Measurements from ENCODE around the gene COA8.
A peak's percentile ranks its signal among the peaks of the same experiment; 100 is the strongest.
"Not testable (repeated sequence)": the region's sequence is repeated elsewhere in the genome, so short reads cannot be mapped to it uniquely, and the experiment has no call there.

COA8 gene

DNA sequence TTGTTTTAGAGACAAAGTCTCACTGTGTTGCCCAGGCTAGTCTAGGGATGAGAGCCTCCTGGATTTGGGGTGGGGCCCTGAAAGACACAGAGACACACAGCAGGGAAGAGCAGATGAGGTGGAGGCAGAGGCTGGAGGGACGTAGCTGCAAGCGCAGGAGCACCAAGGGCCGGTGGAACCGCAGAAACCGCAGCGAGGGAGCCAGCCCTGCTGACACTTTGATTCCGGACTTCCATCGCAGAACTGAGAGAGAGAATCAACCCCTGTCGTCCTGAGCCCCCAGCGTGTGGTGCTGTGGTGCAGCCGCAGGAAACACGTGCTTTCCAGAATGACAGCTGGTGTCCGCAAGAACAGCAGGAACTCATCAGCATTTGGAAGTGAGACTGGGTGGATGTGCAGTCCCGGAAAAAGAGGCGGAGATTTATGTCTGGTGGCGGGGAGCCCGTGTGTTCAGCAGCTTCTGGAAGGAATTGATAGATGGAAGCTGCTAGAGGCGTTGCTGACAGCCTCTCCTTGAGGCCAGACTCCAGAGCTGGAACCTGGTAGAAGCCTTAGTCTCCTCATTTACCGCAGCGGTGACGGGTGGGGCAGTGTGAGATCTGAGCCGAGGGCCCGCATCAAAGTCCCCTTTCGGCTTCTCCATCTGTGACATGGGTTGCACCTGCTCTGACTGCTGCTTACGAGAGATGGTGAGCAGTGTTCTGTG, 44.4 kb downstream of the COA8 start:
- H3K4me3 ChIP-seq (replicated peaks; ENCODE audit: insufficient read depth, low read length), result peak overlapping the region; percentile 12; the same call in 1 of the 2 replicates
- DNase-seq (ENCODE audit: low read depth in 1 of 2, low spot score in 1 of 2), result peak; percentile 93 to 96
- peak; percentile 33; the same call in 1 of the 2 replicates for TF ChIP-seq GABPA (IDR thresholded peaks at IDR 0.05; ENCODE audit: low read depth)
- TF ChIP-seq, protein P1, sequence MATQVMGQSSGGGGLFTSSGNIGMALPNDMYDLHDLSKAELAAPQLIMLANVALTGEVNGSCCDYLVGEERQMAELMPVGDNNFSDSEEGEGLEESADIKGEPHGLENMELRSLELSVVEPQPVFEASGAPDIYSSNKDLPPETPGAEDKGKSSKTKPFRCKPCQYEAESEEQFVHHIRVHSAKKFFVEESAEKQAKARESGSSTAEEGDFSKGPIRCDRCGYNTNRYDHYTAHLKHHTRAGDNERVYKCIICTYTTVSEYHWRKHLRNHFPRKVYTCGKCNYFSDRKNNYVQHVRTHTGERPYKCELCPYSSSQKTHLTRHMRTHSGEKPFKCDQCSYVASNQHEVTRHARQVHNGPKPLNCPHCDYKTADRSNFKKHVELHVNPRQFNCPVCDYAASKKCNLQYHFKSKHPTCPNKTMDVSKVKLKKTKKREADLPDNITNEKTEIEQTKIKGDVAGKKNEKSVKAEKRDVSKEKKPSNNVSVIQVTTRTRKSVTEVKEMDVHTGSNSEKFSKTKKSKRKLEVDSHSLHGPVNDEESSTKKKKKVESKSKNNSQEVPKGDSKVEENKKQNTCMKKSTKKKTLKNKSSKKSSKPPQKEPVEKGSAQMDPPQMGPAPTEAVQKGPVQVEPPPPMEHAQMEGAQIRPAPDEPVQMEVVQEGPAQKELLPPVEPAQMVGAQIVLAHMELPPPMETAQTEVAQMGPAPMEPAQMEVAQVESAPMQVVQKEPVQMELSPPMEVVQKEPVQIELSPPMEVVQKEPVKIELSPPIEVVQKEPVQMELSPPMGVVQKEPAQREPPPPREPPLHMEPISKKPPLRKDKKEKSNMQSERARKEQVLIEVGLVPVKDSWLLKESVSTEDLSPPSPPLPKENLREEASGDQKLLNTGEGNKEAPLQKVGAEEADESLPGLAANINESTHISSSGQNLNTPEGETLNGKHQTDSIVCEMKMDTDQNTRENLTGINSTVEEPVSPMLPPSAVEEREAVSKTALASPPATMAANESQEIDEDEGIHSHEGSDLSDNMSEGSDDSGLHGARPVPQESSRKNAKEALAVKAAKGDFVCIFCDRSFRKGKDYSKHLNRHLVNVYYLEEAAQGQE (IDR thresholded peaks at IDR 0.05; ENCODE audit: insufficient replicate concordance, low read depth), result no peak
- TF ChIP-seq POLR2AphosphoS5 (IDR thresholded peaks at IDR 0.05; ENCODE audit: low read depth), result peak; percentile 98
- TF ChIP-seq, protein P2, sequence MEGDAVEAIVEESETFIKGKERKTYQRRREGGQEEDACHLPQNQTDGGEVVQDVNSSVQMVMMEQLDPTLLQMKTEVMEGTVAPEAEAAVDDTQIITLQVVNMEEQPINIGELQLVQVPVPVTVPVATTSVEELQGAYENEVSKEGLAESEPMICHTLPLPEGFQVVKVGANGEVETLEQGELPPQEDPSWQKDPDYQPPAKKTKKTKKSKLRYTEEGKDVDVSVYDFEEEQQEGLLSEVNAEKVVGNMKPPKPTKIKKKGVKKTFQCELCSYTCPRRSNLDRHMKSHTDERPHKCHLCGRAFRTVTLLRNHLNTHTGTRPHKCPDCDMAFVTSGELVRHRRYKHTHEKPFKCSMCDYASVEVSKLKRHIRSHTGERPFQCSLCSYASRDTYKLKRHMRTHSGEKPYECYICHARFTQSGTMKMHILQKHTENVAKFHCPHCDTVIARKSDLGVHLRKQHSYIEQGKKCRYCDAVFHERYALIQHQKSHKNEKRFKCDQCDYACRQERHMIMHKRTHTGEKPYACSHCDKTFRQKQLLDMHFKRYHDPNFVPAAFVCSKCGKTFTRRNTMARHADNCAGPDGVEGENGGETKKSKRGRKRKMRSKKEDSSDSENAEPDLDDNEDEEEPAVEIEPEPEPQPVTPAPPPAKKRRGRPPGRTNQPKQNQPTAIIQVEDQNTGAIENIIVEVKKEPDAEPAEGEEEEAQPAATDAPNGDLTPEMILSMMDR (IDR thresholded peaks at IDR 0.05; ENCODE audit: insufficient read depth, low read length), result no peak
- H3K27ac ChIP-seq (replicated peaks), result no peak overlapping the region
- no peaks in the 10 kb centered on the region for H3K27me3 ChIP-seq (ENCODE audit: insufficient read depth, poor library complexity, severe bottlenecking)

DNA sequence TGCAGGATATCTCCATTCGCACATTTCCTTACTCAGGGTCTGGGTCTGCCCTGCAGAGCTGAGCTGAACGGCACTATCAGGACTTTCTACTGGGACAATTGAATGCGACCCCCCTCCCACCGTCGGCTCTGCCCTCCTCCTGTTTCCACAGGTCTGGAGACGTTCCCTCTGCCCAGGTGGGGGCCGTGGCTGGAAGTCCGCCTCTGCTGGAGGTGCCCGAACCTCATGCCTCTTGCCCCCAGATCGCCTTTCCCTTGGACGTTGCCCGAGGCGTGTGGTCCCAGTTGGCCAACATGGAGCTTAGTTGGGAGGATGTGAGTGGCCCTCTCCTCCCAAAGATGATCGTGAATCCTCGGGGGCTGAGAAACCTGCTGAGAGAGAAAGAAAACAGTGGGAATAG, 45.1 kb downstream of the COA8 start:
- Histone ChIP-seq H3K27ac (replicated peaks) (no peak overlapping the region), H3K27me3 (ENCODE audit: insufficient read depth, poor library complexity, severe bottlenecking) (no peaks in the 10 kb centered on the region), H3K4me3 (replicated peaks; ENCODE audit: insufficient read depth, low read length) (no peak overlapping the region)
- TF ChIP-seq, protein P1 (IDR thresholded peaks at IDR 0.05; ENCODE audit: insufficient replicate concordance, low read depth), result no peak
- no peak for TF ChIP-seq SPI1 (IDR thresholded peaks at IDR 0.05; ENCODE audit: borderline replicate concordance, low read depth)
- TF ChIP-seq GABPA (IDR thresholded peaks at IDR 0.05; ENCODE audit: low read depth), result no peak
- TF ChIP-seq, protein P2 (IDR thresholded peaks at IDR 0.05; ENCODE audit: insufficient read depth, low read length), result no peak
- TF ChIP-seq POLR2AphosphoS5 (IDR thresholded peaks at IDR 0.05; ENCODE audit: low read depth), result no peak
- DNase-seq (ENCODE audit: low read depth in 1 of 2, low spot score in 1 of 2), result no peak

DNA sequence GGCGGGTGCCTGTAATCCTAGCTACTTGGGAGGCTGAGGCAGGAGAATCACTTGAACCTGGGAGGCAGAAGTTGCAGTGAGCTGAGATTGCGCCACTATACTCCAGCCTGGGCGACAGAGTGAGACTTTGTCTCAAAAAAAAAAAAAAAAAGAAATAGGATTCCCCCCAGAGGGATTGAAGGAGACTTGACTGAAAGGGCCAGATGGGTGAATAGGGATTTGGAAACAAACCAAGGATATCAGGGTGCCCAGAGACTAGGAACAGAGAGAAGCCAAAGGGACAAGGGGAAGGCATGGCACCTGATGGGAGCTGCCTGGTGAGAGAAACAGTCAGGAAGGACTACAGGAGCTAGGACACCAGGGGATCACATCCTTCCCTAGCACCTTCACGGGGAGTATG, 46.3 kb downstream of the COA8 start:
- not testable (repeated sequence) for DNase-seq (ENCODE audit: low read depth in 1 of 2, low spot score in 1 of 2); H3K4me3 ChIP-seq (replicated peaks; ENCODE audit: insufficient read depth, low read length); H3K27ac ChIP-seq (replicated peaks); H3K27me3 ChIP-seq (ENCODE audit: insufficient read depth, poor library complexity, severe bottlenecking)

DNA sequence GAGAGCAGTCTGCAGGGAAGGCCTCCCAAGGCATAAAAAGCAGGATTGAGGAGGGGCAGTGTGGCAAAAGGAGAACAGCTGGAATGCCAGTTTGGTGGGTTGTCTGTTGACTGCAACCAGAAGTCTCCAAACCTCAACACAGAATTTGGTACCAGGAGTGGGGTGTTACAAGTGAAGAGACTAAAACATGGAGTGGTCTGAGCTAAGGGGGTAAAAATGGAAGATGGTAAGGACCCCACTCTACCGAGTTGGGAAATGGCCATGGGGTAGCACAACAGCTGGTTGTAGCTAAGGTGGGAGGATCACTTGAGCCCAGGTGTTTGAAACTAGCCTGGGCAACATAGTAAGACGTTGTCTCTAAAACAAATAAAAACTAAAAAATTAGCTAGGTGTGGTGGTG, 48.5 kb downstream of the COA8 start:
- Histone ChIP-seq H3K4me3 (replicated peaks; ENCODE audit: insufficient read depth, low read length) (no peak overlapping the region), H3K27ac (replicated peaks) (no peak overlapping the region), H3K27me3 (ENCODE audit: insufficient read depth, poor library complexity, severe bottlenecking) (no peaks in the 10 kb centered on the region)
- TF ChIP-seq SPI1 (IDR thresholded peaks at IDR 0.05; ENCODE audit: borderline replicate concordance, low read depth), result no peak
- TF ChIP-seq, protein P1 (IDR thresholded peaks at IDR 0.05; ENCODE audit: insufficient replicate concordance, low read depth), result no peak
- TF ChIP-seq, protein P2 (IDR thresholded peaks at IDR 0.05; ENCODE audit: insufficient read depth, low read length), result no peak
- TF ChIP-seq GABPA (IDR thresholded peaks at IDR 0.05; ENCODE audit: low read depth), result no peak
- TF ChIP-seq POLR2AphosphoS5 (IDR thresholded peaks at IDR 0.05; ENCODE audit: low read depth), result no peak
- no peak for DNase-seq (ENCODE audit: low read depth in 1 of 2, low spot score in 1 of 2)
